Measurements from ENCODE around the gene KAZN. TPM values are rescaled to one million over a fixed set of nuclear protein-coding genes. Genes with fewer than 3 reads are reported as not detected.

KAZN gene
- total RNA-seq, 1 donor from 2014 or later = 0.60 TPM

- no peak for DNase-seq (ENCODE audit: low read depth in 2 of 2)
Measured at GRCh38 chr1:14851760-14852159, 253.3 kb downstream of the KAZN start.

DNA sequence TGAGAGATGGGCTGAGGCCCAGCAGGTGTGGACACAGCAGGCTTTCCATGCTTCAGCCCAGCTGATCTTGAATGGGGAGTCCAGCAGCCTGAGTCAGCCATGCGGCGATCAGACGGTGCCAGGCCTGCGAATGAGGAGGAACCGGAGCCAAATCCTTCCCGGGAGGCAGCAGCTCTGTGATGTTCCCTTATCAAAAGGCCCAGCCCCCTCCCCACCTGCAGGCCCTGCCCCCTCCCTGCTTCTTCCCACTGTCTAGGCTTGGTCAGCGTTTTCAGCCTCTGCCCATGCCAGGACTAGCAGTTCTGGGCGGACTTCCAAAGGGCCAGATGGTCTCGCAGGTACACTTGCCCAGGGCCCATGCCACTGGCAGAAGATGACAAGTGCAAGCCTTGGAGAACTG lies 253.8 kb downstream of the KAZN start:
- no peak for DNase-seq (ENCODE audit: low read depth in 2 of 2)

- no peak for DNase-seq (ENCODE audit: low read depth in 2 of 2)
Measured at GRCh38 chr1:14853518-14853917, 255.0 kb downstream of the KAZN start.

GRCh38 chr1:14855268-14855667 lies 256.8 kb downstream of the KAZN start:
- DNase-seq (ENCODE audit: low read depth in 2 of 2) = no peak

GRCh38 chr1:14855801-14856200 lies 257.3 kb downstream of the KAZN start:
- no peak for DNase-seq (ENCODE audit: low read depth in 2 of 2)

GRCh38 chr1:14857436-14858195 lies 259.1 kb downstream of the KAZN start:
- DNase-seq (ENCODE audit: low read depth in 2 of 2) = no peak

- no peak for DNase-seq (ENCODE audit: low read depth in 2 of 2)
Measured at GRCh38 chr1:14862114-14862771, 263.8 kb downstream of the KAZN start.

GRCh38 chr1:14865106-14865505 lies 266.6 kb downstream of the KAZN start:
- no peak for DNase-seq (ENCODE audit: low read depth in 2 of 2)

- DNase-seq (ENCODE audit: low read depth in 2 of 2) = no peak
Measured at GRCh38 chr1:14866911-14867612, 268.6 kb downstream of the KAZN start.

DNA sequence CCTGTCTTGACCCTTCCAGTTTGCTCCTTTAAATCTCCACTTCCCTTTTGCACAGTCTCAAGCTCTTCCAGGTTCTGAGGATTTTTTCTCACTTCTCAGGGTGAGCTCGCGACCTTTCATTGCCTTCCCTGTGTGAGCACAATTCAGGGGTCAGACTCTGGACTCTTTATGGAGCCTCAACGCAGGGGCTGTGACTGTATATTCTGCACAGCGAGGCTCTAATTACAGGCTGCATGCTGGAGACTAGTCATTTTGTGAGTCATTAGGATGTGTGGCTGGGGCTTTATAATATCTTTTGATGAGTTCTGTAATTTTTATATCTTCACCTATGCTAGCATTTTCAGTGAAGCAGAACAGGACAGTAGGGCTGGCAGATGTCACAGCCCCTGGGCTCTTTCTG lies 270.7 kb downstream of the KAZN start:
- no peak for DNase-seq (ENCODE audit: low read depth in 2 of 2)

DNA sequence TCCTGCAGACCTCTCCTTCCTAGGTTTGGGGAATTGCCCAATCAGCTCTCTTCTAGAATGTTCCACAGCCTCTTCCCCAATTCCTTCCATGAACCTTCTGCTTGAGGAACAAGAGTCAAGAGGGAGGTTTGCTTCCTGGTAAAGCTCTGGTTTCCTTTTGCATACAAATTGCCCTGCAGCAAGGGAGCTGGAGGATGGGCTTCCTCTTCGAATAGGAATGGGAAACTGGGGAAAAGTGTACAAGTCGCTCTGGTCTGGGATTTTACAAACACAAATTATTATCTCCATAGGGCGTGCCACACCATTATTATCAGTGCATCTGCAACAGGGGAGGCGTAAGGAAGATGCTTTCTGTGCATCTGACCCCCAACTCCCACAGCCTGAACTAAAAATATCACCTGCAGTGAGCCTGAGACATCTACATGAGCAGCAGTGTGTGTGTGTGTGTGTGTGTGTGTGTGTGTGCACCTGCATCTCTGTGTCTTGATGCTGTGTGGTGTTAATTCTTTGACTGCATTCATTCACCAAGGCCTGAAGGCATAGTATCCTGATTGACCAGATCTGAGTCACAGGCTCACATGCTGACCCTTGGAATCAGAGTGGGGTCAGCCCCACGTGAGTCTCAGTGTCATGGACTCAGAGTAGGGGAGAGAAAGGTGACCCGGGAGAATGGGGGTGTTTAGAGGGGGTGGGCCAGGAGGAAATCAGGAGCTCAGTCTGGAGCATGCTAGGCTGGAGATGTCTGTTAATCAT lies 272.9 kb downstream of the KAZN start:
- no peak for DNase-seq (ENCODE audit: low read depth in 2 of 2)

DNA sequence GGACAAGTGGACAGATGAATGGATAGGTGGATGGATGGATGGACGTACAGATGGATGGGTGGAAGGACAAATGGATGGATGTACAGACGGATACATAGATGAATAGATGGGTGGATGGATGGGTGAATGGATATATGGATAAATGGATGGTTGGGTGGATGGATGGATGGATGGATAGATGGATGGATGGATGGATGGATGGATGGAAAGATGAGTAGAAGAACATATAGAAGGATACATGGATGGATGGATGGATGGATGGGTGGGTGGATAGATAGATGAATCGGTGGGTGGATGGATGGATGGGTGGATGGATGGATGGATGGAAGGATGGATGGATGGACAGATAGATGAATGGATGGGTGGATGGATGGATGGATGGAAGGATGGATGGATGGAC lies 274.3 kb downstream of the KAZN start:
- no peak for DNase-seq (ENCODE audit: low read depth in 2 of 2)

- DNase-seq (ENCODE audit: low read depth in 2 of 2) = no peak
Measured at GRCh38 chr1:14873677-14874076, 275.2 kb downstream of the KAZN start.

DNA sequence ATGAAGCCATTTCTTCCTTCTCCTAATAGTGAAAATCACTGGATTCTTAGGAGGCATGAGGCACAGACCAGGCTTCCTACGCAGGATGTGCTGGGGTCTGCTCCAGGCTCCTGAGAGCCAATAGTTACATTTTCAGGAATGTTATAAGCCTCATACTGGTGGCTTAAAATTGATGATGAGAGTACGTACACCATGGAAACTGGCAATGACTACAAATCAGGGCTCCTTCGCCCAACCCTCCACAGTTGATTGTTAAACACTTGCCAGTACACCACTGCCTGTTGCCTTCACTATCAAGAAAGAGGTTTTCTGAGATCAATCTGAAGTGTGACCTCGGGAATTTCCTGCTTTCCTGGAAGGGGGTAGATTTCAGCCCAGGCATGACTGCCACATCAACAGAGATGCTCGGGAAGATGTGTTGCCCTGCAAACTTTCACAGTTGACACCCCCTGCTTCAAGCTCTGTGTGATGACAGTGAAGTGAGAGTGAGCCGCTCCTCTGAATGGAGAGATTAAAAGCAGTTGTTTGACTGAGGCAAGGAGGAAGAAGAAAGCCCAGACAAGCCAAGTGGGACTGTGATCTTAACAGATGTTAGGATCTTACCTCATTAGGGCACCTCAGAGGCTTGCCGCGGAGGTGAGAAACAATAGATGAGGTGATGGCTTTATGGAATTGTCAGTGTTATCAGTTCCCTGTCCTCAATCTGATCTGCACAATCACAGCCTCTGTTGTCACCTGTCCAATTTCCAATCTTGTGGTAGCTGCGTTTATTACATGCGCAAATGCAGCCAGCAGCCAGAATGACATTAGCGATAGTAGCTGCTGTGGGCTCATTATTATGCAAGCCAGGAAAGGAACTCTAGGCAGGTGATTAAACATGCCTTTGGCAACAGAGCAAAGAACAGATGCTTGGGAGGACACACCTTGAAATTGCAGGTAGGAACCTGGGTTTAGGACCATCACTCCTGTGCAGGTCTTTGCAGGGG lies 277.3 kb downstream of the KAZN start:
- no peak for DNase-seq (ENCODE audit: low read depth in 2 of 2)

- no peak for DNase-seq (ENCODE audit: low read depth in 2 of 2)
Measured at GRCh38 chr1:14876747-14877146, 278.3 kb downstream of the KAZN start.

DNA sequence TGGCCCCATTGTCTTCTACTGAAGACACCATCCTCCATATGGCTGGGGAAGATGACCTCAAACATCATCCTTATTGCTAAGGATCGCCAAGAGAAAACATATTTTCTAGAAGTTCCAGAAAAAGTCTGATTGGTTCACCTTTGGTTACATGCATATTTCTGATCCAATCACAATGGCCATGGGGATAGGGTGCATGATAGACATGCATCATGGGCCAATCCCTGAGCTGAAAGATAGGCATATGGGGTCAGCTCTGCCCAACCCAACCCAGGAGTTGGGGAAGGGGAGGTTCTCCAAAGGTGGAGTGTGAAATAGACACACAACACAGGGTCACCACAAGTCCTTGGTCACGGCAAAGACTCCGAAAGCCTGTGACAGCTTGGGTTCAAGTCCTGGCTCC lies 278.7 kb downstream of the KAZN start:
- DNase-seq (ENCODE audit: low read depth in 2 of 2) = no peak

- no peak for DNase-seq (ENCODE audit: low read depth in 2 of 2)
Measured at GRCh38 chr1:14878124-14878523, 279.6 kb downstream of the KAZN start.

- DNase-seq (ENCODE audit: low read depth in 2 of 2) = no peak
Measured at GRCh38 chr1:14878951-14879350, 280.5 kb downstream of the KAZN start.

- no peak for DNase-seq (ENCODE audit: low read depth in 2 of 2)
Measured at GRCh38 chr1:14880456-14881316, 282.2 kb downstream of the KAZN start.
